Measurements from ENCODE around the gene HPGDS.
"Not testable (repeated sequence)": the region's sequence is repeated elsewhere in the genome, so short reads cannot be mapped to it uniquely, and the experiment has no call there.

HPGDS gene

DNA sequence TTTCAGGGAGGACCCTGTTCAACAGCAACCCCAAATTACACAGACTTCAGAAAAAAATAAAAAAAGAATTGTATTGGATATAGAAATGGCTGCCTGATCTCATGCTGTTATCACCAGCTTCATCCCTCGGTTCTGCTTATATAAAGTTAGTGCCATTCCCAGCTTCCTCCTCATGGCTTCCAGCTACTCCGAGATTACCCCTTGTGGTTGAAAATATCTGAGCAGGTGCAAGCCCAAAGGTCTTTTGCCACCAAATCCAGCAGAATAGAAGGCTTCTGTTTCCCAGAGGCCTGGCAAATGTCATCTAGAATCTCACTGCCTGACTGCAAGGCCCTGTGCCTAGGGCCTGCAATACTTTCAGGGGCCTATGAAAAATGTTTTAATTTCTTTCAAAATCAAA is 13.8 kb upstream of the HPGDS start:
- no peak for DNase-seq

DNA sequence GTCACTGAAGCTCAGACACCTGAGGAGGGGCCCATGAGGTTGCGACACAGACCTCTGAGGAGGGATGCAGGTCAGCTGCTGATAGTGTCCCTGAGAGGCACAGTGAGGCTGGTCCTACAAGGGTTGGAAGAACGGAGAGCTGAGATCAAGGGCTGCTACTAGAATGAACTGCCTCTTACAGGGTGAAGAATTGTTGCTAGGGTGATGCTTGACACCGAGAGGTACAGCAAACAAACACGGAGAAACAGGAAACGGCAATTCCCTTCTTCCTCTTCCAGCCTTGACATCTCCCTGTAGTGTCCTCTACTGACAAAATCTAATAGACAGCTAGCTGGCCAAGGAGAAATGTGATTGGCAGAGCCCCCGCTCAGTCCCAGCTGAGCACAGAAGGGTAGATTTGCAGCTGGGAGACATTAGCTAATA is 11.8 kb upstream of the HPGDS start:
- DNase-seq = no peak

DNA sequence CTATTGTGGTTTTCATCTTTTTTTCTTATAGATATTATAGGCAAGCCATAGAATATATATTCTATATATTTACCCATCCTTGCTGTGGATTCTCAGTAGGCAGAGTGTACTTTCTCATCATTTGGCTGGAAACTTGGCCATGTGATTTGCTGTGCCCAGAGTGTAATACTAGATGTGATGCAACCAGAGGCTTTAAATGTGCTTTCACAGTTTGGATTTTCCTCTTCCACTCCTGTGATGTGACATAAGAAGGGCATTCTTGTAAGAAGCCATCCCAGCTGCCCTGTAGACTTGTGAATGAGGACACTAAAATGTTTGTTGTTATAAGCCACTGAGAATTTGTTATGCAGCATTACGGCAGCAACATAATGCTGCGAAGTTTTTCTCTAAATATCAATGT is 10.4 kb upstream of the HPGDS start:
- no peak for DNase-seq

DNA sequence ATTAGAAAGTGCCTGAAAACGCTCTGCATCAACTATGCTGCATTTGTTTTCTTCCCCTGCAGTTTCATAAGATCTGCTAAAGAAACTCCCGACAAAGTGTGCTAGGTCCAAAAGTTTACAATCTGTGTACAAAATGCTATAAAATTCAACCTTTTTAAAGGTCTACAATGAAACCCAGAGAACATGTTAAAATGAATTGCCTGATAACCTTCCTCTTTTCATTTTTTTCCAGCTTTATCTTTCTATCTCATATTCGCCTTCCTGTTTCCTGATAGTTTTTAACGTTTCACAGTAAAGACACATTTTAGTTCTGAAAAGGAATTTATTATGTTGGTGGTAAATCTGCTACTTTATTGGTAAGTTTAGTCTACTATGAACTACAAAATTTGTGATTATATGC is 9.5 kb upstream of the HPGDS start:
- no peak for DNase-seq

DNA sequence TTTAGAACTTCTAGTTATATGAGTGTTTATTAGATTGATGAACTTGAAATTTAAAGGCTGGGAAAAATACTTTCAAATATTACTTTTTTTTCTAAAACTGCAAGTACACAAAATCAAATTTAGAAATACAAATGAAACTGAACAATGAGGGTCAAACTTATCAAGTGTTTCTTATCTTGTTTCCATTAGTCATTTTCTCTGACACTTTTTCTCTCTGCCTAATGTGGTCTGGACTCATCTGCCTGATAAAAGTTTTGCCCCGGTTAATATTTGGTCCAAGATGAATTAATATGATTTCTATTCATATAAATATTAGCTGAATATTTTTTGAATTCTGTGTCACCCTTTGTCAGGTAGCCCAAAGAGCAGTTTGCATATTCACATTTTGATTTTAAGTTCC is 8.7 kb upstream of the HPGDS start:
- DNase-seq = no peak

DNA sequence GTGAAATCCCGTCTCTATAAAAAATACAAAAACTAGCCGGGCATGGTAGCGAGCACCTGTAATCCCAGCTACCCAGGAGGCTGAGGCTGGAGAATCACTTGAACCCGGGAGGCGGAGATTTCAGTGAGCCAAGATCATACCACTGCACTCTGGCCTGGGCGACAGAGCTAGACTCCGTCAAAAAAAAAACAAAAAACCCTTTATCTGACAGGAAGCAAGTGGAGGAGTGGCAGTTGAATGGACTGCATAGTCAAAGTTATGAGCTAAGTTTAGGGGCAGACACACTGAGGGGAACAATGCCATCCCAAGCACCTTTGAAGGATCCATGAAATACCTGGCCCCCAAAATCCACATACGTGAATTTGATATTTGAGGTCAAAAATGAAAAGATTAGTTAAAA is 7.5 kb upstream of the HPGDS start:
- no peak for DNase-seq

DNA sequence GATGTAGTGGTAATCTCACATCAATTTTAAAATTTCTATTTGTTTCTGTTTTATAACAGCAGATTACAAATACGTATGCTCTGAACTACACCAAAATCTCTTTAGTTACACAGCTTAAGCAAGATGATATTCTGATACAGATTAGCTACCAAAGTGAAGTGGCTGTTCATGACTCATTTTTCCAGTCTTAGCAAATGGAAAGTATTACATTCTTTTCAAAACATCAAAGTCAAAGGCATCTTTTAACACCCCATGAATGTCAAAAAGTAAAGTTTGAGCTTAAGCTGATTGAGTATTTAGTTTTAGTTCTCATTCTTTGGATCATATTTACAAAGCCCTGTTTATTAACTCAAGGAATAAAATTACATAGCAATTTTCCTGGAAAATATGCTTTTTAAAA is 6.6 kb upstream of the HPGDS start:
- DNase-seq = no peak

DNA sequence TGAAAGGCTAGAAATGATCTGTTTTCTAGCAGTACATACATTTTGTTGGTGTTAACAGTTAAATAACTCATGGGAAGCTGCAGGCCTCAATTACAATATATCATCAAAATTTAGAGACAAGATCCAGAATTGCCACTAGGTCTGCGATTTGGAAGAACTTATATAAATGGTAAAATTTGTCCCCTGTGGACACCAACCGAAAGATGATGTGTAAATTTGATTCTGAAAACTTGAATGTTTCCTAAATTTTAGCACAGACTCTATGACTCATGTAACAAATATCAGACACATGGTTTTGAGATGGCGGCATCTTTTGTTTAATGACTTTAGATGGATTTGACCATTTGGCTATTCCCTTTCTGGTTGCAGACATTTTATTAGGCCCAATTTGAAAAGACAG is 6.0 kb upstream of the HPGDS start:
- DNase-seq = no peak

DNA sequence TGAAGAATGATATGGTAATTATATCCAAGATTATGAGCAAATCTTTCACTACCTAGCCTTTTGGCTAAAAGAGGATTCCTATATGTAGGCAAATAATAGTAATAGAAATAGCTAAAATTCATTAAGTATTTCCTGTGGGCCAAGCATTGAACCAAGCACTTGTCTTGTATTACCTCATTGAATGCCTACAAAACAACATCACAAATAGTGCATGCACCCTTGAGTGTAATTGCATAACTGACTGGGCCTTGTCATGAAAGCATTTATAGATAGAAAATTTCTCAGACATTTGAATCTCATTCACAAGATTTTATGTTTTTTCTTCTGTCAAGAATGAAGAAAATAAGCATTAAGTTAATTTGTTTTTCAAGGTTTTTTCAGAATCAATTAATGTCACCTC is 3.9 kb upstream of the HPGDS start:
- no peak for DNase-seq

DNA sequence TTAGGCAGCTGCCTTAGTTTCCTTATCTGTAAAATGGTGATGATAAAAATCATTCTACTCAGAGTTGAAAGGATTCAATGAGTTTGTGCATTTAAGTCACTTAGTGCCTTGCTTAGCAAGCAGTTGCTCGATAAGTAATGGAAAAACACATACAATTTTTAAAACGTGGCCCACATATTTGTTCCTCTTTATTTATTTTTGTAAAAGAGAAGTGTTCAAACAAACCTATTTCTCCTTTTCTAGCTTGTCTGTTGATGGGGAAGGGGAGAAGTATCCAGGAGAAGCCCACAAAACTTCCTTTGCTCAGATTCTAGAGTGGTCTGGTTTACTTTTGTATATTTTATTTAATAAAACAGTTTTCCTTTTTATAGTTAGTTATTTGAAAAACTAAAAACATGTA is 3.3 kb upstream of the HPGDS start:
- DNase-seq = no peak

DNA sequence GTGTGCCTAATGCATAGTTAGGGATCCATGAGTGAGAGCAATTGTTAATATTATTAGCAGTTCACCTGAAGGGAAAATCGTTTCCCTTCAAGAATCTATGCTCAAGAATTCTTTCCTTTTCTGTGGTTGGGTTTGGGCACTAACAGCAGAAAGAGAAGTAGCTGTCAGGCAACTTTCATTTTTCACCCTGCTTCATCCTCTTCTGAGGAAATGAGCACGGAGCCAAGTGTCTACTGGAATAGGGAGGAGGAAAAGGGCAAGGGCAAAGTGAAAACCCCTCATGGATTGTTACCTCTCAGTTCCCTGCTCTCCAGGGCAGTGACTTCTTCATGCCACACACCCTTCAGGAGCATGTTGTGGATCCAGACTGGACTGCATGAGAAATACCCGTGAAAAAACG is 2.6 kb upstream of the HPGDS start:
- DNase-seq = no peak

DNA sequence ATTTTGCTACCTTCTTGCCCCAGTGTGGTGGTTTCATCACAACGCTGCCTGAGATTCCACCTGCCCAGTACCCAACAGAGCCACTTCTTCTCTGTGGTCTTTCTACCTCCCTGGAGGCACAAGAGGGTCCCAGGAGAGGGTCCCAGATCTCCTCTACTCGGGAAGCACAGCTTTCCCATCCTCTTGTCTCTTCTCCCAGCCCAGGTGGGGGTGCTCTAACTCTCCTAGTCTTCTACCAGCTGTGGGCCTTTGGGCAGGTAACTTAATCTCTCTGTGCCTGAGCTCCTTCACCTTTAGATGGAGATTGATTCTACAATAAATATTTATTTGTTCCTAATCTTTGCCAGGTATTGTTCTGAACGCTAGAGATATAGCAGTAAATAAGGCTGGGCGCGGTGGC is 1.8 kb upstream of the HPGDS start:
- no peak for DNase-seq

DNA sequence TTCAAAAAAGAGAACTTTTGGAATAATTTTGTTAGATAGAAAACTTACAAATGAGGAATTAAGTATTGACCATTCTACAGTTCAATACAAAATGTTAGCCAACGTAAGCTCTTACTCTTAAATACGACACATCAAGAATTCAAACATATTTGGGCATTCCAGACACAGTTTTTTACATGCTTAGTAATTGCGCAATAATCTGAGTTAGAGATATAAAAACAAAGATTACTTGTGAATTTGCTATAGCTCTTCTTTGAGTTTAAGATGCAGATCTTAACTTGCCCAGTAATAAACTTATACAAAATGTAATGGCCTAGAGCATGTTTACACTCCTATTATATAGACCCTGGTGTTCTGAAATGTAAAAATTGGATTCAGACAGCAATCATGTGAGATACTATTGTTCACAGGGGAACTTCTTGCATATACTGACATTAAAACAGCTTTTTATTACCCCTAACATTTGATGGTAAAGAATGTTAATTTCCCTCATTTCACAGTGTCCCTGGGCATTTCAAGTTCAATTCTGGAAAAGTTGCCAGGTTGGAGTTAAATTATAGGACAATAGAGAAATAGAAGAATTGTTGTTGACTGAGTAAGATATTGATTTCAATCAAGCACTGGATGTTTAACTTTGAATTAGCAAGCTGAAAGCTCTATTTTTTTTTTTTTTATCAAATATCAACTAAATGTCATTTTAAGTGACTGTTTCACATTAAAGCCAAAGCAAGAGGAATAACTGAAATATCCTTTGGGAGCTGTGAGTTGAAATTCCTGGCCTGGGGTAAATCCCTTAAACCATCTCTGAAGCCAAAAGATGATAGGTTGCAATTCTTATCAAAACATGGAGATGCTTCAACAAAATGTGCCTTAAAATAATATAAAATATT is 910 bp downstream of the HPGDS start:
- no peak for DNase-seq

DNA sequence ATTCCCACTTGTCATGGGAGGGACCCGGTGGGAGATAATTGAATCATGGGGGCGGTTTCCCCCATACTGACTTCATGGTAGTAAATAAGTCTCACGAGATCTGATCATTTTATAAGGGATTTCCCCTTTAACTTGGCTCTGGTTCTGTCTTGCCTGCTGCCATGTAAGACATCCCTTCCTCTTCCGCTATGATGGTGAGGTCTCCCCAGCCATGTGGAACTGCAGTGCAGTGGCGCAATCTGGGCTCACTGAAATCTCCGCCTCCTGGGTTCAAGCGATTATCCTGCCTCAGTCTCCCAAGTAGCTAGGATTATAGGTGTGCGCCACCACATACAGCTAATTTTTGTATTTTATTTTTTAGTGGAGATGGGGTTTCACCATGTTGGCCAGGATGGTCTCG is 2.9 kb downstream of the HPGDS start:
- DNase-seq = no peak

DNA sequence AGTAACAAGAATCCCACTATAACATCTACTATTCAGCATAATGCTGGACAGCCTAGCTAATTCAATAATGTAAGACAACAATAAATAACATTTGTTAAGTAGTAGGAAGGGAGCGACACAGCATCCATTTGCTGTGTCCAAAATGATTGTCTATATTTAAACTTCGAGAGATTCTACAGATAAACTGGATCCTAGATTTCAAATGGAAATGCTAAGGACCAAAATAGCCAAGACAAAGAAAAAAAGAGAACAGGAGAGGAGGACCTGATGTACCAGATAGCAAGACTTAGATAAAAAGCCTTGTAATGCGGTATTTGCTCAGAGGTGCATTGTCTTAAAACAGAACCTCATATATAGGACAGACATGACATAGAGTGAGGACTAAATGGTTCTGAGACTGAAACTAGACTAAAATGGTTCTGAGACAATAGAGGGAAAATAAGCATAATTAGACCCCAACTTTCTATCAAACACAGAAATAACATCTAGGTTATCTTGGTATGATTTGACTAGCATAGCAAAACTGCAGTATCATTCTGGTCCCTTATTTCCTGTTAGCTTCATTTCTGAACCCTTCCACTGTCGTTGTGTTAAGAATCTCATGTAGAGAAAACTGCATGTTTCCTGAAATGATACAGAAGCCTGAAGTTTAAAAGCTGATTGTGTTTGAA is 3.8 kb downstream of the HPGDS start:
- no peak for DNase-seq

DNA sequence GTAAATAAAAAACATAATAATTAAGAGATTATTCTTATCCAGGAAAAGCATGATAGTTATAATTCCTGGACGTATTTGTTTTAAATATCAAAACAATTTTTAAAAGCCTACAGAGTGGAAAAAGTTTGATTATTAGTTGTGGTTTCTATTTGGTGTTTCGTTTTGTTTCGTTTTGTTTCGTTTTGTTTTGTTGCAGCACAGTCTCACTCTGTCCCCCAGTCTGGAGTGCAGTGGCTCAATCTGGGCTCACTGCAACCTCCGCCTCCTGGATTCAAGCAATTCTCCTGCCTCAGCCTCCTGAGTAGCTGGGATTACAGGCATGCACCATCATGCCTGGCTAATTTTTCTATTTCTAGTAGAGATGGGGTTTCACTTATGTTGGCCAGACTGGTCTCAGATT is 5.8 kb downstream of the HPGDS start:
- not testable (repeated sequence) for DNase-seq

DNA sequence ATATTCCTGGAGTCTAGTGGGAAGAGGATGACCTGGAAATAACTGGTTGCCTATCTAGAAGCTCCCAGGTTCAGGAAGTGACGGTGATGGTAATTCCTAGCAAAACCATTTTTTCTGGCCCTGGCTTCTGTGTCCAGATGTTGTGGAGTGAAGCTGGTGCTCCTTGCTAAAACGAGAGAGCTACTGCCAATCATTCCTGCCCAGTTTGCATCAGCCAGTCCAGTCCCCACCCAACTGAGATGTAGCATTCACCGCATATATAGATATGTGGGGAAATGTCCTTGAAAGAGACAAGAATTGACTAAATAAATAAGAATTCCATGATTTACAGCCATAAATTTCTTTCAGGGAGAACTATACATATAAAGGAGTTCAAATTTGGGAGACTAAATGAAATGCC is 6.3 kb downstream of the HPGDS start:
- DNase-seq = no peak

DNA sequence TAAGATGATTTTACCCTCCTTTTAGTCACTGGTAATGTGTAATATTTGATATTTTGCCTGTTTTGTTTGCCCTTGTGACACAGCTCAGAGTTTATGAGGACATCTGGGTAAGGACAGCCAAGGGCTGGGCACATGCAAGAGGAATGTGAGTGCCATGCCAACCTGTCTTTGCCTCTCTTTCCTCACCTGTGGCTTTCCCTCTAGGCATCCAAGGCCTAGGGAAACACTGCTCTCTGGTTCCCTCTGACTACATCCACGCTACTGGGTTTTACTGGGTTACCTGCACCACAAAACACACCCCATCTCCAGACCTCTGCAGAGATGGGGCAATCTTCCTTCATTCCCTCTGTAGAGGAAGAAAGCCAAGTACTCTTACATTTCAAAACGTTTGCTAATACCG is 7.7 kb downstream of the HPGDS start:
- DNase-seq = no peak

DNA sequence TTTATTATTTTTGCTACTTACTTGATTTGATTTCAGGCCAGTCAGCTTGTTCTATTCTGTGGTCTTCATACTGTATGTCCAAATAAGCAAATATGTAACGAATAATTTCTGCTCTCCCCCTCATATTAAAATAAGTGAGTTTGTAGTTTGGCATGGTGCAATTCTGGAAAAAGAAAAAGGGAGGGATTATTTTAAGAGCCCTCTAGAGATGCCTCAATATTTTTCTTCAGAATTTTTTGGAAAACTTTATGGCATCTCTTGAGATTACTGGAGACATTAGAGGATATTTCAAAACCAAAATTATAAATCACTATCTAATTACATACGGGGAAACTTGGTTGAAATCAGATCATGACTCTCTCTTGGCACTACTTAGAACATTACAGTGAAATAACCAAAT is 8.2 kb downstream of the HPGDS start:
- no peak for DNase-seq

DNA sequence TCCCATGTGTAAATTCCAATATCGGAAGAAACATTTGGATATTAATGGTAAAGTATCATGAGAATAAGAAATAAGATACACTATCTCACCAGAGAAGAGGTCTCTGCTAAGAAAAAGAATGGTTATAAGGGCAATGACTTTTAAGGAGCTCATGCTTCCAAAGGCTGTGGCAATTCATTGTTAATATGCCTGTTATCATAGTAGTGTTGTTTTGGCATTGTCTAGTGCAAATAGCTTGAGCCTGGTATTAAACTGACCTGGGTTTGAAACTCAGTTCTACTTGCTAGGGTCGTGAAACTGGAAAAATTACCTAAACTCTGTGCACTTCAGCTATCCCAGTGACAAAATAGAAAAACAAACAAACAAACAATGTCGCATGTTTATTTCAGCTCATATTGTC is 8.8 kb downstream of the HPGDS start:
- DNase-seq = no peak

DNA sequence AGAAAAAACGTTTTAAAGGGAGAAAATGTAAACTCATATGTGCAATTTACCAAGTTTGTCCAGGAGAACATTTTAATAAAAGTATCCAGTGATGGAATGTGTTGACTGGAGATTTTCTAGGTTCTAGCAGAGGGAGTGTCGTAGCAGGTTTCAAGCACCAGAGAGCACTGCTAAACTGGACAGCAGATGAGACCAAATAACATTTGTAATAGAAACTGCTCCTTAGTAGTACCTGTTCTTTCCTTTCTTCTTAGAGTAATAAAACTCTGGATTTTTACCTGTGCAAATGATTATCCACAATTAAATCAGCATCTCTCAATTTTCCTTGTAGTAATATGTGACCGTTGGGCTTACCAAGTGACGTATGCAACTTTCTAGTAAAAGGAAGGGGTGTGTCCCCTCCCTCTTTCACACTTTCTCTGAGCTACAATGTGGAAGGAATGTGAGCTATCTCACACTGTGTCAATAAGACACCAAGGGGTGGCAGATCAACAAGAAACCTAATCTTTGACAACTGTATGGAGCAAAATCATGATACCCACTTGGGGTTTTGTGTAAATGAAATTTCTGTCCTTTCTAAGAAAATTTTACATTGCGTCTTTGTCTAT is 9.5 kb downstream of the HPGDS start:
- no peak for DNase-seq

DNA sequence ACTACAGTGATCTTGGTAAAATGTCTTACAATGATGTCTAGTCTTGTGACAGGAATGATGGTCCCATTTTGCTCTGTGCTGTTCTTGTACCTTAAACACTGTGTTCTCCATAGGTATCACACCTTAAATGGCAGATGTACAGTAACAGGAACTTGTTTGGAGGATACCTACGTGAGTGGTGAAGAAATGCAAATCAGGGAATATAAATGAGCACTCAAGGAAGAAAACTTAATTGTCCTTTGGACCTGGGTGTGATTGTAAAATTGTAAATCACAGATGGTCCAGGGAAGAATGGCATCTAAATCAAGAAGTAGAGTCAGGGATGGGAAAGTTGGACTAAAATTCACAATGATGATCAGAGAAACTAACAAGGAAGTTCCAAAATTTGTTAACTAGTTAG is 12.7 kb downstream of the HPGDS start:
- no peak for DNase-seq

DNA sequence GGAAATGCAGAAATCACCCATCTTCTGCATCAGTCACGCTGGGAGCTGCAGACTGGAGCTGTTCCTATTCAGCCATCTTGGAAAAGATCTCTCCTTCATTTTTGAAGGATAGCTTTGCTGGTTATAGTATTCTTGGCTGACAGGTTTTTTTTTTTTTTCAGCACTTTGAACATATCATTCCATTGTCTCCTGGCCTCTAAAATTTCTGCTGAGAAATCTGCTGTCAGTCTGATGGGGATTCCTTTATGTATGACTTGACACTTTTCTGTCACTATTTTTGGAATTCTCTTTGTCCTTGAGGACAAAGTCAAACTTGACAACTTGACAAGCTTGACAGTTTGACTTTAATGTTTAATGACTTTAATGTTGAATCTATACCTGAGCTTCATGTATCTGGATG is 16.8 kb downstream of the HPGDS start:
- no peak for DNase-seq

DNA sequence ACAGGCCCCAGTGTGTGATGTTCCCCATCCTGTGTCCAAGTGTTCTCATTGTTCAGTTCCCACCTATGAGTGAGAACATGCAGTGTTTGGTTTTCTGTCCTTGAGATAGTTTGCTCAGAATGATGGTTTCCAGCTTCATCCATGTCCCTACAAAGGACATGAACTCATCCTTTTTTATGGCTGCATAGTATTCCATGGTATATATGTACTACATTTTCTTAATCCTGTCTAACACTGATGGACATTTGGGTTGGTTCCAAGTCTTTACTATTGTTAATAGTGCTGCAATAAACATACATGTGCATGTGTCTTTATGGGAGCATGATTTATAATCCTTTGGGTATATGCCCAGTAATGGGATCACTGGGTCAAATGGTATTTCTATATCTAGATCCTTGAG is 22.7 kb downstream of the HPGDS start:
- not testable (repeated sequence) for DNase-seq

Data from 8988T (cell line).